Hippocampal formation (tissue), 2 donors: ENCODE data around the gene C18orf32.
A peak's percentile ranks its signal among the peaks of the same experiment; 100 is the strongest.
"Not testable (repeated sequence)": the region's sequence is repeated elsewhere in the genome, so short reads cannot be mapped to it uniquely, and the experiment has no call there.

ENCODE experiments used
- DNase-seq, 2 donors: peaks; one replicate each; lab custom pipeline; 2025; lab: John Stamatoyannopoulos, UW

C18orf32 gene

DNA sequence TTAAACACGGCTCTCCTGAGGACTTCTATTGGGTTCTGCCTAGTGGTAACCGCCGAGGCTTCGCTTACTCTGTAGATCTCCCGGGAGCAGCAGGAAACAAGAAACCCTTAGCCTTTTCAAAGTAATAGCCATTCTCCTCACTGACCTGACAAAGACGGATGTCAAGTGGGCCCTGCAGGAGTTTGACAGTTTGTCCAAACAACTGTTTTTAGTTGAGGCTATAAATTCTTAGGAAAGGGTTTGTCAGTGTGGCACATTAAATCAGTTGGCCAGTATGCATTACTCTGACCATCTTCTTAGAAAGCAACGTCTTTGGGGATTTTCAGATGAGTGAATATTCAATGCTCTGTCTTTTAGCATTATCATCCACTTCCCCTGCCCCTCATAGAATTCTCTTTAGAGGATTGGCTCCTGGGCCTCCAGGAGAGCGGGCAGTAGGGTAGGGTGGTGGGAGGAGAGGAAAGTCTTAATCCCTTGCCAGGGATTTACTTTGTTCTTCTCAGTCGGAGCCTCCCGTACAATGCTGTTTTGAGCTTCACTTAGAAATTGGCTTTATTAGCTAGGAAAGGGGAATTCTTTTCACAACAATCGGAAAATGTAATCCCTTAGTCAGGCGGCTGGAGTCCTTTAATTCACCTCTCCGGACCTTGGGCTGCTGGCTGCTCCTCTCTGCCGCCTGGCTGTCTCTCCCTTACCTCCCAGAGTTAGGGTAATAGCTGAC, 13.3 kb upstream of the C18orf32 start:
- DNase-seq = no peak

DNA sequence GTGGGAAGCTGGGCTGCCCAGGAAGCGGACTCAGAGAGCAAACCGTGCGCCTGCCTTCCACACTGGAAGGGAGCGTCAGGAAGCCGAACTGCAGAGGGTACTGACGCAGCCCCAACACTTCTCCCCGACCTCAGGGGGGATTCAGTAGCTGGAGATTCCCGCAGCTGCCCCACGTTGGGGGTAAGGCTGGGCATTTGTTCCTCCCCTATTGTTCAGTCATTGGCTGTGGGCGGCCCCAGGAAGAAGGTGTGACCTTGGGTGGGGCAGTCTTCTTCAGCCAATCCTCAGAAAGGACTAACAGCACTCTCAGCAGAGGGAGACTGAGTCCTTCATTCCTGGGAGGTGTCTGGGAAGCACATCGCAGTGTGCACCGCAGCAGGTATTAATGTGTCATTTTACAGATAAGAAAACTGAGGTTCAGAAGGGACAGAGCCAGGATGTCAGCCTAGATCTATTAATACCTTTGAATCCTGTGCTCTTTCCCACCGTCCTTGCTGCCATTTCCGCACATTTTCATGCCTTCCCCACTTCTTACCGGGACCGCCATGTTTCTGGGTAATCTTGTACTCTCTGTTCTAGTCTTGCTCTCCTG, 12.1 kb upstream of the C18orf32 start:
- no peak for DNase-seq

DNA sequence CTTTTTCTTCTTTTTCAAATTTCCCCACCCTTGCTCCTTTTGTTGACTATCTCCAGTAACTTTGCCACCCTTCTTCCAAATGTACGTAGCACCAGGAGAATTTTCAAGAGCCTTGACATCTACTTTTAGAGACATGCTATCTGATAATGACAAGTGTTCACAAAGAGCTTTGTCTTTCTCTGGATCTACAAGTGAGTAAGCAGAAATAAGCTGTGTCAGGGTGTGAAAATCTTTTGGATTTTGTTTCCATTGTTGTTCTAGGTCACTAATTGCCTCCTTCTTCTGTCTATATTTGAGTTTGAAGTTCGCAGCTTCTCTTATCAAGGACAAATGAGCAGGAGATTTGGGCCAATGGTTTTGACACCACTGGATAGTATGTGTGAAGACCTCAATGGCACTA, 8.4 kb upstream of the C18orf32 start:
- DNase-seq = no peak

DNA sequence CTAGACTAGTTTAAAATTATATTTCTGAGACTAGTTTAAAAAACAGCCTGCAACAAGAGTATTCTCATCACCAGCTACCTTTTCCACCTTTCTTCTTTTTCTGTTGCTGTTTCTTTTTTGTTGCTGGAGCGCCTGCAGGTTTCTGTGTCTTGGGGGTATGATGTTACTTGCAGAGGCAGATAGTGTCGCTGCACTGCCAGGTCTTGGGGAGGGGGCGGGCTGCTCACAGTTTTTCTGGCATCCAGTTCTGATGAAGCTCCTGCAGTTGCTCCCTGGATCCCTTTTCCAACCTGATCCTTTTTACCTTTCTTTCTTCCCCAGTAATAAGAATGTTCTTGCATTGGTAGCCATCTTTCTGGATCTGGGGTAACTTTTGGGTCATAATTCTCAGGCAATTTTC, 8.0 kb upstream of the C18orf32 start:
- no peak for DNase-seq

DNA sequence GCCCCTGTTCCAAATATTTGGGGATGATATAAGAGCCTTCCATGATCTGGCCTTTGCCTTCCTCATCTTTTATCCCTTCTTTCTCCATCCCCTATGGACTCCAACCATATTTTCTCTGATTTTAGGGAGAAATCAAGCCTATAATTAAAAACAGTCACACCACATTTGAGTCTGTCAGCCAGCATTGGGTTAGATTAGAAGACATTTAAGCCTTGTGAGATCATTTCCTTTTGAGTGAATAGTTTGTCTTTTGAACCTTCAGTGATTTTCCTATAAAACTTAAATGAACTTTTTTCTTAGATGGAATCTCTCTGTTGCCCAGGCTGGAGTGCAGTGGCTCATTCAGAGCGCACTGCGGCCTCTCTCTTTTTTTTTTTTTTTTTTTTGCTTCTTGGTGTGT, 7.6 kb upstream of the C18orf32 start:
- no peak for DNase-seq

DNA sequence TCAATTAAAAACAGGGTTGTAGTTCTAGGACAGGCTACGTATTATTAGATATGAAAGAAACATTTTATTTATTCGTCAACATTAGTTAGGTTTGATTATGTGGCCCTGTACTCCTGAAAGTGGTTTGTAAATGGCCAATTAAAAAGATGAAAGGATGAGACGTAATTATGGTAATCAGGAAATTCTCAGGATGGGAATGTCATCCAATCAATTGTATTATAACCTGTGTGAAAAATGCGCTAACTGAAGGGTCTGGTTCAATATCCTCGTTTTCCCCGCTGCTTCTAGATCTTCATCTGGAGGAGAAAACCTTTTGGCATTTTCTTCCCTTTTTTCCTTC, 5.6 kb upstream of the C18orf32 start:
- no peak for DNase-seq

DNA sequence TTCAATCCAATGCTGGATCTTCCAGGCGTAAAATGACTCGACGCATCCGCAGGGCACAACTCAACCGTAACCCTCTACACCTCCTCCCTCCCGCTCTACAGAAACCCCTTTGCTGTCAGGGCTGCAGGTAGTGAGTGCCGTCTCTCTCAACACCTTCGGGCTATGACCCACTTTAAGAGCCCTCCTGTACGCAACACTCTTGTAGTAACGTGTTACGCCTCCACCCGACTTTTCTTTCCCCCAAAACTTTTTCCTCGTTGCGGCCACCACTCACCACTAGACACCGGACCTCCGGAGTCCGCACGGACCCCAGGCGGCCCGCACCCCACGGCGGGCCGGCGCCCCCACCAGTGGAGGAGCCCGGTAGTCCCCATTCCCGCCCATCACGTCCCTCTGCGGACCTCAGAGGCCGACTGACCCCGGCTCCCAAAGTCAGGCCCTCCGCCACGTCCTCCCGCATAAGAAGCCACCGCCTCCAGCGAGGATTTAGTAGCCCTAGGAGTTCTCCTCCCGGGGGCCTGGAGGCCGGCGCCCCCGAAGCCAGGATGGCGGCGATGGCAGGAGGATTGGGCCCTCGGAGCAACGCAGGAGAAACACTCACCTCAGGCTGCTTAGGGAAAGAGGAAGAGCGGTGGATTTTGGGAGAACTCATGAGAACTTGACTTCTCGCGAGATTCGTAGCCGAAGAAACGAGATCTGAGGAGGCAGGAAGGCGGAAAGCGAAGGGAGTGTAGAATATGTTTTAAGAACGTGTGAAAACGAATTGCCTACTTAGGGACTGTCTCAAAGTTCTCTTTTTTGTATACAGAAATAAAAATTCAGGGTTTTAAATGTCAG, 5.0 kb upstream of the C18orf32 start, which contains the start of gene RPL17:
RPL17 (minus strand) TSS at position 609 of the 837 bp plus-strand sequence.
- peak; percentile 78 to 99 for DNase-seq

DNA sequence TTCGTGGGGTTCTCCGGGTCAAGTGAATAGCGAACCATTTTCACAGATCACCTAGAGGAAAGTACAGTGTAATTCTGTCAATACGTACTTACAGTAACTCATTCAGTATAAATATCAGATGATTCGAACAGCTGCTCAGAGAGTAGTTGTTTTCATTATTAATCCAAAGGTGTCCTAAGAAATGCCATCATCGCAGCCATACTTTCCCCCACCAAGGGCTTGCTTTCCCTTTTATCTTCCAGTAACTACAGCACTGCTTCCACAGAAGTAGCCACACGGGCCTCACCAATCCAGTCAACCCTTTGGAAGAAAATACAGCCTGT, 4.5 kb upstream of the C18orf32 start:
- DNase-seq = no peak

DNA sequence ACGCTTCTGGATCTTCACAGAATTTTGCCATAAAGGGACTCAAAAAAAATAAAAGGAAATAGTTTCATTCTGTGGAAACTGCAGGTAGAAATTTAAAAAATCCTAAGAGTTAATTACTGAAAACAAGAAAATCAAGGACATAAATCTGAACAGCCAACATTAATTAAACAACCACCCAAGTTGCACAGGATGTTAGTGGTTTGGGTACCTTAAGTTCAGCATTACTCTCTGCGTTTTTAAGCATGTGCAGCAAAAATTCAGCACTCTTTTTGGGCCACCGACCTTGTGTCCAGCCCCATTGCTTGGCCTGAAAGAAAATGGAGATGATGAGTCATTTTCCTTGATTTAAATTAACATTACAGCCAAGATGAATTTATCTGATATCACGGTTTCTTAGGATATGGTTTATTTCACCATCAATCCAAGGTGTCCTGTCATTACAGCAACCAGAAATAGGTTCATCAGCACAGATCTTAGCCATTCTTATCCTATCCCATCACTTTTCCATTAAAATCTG, 3.3 kb upstream of the C18orf32 start:
- no peak for DNase-seq

DNA sequence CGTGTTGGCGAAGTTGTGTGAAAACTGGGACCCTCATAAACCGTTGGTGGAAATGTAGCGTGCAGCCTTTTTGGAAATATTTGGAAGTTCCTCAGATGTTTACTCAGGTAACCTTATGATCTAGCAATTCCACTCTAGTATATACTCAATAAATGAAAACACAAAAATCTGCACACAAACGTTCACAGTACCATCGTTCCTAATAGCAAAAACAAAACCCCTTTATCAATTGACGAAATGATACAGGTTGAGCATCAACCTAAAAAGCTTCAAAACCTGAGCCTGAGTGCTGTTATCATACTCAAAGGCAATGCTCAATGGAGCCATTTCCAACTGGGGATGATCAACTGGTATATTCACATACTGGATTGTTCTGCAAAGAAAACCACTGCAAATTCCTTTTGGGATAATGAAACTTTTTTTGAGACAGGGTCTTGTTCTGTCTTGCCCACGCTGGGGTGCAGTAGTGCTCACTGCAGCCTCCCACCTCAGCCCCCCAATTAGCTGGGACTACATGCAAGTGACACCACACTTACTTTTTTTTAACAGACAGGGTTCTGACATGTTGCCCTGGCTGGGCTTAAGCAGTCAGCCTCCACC, 777 bp upstream of the C18orf32 start:
- DNase-seq = no peak

DNA sequence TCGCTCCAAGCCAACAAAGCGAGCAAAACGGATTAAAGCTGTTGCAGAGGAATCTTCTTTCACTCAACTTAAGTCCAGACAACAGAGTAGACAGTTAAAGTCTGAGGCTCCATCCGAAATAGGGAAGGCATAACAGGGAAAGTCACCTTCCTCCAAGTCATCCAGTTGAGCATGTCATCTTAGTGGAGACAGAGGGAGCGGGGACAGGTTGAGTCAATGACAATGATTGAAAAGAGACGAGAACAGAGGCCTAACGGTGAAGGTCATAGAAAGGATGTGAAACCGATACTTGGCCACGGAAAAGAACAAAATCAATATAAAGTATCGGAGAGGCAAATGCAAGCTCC, 455 bp downstream of the C18orf32 start:
- peak in 1 of 2 donors; percentile 33 for DNase-seq

DNA sequence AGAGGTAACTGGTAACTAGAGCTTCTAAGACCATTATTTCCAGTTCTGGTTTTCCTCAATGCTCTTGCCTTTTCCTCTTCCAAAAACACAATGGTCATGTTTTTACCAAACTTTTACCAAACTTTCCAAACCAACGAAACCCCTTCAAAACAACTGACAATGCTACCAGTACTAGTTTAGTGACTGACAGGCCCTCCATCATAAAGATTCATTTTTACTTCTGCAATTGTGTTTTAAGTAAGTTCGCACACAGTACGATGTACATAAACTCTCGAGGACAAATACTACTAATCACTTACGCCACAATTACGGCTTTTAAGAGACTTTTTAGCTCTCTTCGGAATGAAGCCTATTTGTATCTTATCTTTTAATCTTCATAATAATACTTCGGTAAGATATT, 900 bp downstream of the C18orf32 start:
- no peak for DNase-seq

DNA sequence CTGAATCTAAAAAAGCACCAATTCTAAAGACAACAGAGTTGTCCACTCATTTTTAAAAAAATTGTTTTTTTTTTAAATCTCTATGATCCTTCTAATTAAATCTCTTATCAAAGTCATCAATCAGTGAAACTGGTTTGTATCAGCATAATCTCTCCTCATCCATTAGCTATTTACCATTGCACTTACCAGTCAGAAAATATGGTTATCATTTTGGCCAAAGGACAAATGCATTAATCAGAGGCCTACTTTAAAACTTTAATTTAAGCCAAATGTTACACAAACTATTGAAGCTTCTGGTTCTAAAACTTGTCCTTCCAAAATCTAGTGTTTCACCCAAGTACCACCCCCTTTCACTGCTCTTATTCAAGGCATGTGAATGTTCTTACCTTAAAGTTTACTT, 3.8 kb downstream of the C18orf32 start:
- no peak for DNase-seq

DNA sequence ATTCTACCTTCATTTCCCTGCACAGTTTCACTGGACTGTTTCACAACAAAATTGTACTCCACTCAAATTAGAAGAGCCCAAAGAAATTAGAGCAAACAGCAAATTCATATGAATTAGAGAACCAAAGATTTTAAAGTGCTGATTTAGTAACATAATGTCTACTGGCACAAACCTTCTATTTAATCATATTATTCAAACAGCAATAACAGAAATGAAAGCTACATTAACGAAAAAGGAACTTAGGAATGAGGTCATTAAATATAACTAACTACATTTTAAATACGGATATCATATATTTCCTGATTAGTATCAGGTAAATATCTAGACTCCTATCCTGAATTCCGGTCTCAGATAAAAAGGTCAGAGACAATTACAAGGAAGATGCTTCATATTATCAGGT, 5.1 kb downstream of the C18orf32 start:
- no peak for DNase-seq

DNA sequence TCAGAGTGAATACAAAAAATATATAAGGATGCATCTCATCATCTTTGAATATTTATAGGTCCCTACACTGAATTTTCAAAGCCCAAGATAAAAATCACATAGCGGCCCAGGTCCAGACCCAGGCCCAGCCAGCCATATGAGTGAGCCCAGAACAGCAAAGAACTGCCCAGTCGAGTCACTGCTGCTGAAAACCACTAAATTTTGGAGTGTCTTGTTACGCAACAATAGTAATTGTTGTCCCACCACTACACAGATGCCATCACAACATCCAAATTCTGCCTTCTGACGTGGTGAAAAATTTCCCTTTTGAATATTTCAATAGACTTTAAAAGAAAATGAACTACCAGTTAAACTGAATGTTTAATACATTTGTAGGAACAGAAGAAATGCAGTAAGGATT, 5.7 kb downstream of the C18orf32 start:
- DNase-seq = no peak

DNA sequence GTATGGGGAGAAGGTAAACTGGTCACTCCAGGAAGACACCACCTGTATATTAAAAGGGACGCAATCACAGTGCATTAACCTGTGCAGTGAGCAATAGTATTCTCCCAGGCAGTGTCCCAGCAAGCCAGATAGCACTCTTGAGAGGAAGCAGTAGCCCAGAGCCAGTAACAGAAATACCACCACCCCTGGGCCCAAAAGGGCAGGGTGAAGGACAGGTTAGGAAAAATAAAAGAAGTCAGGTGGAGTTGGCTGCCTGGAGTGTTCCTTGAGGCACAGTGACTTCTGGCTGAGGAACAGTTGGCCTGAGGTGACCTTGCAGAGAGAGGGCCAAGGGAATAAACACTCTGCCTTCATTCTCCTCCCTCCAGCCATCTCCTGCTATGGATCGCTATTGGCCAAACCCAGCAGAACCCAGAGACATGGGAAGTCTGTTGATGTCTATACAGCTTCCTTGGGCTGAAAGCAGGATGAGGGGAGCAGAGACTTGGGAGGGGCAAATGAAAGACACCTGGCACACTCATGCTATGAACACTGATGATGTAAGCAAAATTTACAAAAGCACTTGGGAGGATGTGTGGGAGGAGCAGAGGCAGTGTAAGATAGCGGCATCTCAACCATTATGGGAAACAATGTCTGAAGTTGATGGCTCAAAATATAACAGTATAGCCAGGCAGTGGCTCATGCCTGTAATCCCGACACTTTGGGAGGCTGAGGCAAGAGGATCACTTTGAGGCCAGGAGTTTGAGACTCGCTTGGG, 7.5 kb downstream of the C18orf32 start:
- no peak for DNase-seq

DNA sequence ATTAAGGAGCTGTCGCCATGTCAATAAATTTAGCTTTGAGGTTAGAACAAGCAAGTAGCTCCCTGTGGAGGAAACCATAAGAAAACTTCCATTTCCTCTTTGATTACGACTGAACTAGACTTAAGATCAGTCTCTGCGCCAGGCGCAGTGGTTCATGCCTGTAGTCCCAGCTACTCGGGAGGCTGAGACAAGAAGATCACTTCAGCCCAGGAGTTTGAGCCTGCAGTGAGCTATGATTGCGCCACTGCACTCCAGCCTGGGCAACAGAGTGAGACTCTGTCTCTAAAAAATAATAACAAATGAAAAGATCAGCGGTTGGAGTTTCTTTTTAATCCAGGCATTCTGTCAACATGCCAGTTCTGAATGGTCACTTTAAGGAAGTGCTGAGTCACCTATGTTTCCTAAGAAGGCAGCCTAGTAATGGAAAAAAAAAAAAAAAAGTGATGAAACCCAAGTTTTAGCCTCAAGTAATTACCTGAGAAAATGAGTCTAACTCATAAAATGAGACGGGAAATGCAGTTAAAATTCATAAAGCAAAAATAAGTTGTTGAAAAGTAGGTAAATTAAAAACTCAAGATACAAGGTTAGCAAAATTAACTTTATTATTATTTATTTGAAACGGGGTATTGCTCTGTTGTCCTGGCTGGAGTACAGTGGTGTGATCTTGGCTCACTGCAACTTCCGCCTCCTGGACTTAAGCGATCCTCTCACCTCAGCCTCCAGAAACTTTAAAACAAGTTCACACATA, 10.2 kb downstream of the C18orf32 start:
- no peak for DNase-seq

DNA sequence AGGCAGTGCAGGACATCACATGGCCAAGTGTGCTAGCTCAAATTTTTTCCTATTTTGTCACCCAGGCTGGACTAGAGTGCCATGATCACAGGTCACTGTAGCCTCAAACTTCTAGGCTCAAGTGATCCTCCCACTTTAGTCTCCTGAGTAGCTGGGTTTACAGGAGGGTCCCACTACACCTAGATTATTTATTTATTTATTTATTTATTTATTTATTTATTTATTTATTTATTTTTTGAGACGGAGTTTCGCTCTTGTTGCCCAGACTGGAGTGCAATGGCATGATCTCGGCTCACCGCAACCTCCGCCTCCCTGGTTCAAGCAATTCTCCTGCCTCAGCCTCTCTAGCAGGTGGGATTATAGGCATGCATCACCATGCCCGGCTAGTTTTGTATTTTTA, 12.1 kb downstream of the C18orf32 start:
- DNase-seq = not testable (repeated sequence)

DNA sequence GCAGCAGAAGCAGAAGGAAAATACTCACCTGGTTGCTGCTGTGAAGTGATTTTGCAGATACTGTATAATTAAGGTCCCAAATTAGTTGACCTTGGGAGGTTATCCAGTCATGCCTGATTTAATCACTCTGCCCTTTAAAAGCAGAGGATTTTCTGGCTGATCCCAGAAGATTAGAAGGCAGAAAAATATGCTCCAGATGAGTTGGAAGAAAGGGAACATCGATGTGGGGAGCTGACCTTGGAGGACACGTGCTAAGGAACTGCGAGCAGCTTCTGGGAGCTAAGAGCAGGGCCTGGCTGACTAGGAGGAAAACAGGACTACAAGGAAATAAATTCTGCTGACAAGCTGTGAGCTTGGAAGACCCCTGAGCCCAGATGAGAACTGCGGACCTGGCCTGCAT, 13.3 kb downstream of the C18orf32 start:
- no peak for DNase-seq

DNA sequence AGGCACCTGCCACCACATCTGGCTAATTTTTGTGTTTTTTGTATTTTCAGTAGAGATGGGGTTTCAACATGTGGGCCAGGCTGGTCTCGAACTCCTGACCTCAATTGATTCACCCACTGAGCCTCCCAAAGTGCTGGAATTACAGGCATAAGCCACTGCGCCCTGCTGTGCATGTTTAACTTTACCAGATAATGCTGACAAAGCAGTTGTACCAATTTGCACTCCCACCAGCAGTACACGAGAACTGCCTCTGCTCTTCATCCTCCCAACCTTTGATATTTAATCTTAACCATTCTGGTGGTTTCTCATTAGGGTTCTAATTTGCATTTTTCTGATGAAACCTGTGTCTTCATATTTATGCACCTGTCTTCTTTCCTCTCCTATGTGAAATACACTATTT, 14.6 kb downstream of the C18orf32 start:
- DNase-seq = no peak

DNA sequence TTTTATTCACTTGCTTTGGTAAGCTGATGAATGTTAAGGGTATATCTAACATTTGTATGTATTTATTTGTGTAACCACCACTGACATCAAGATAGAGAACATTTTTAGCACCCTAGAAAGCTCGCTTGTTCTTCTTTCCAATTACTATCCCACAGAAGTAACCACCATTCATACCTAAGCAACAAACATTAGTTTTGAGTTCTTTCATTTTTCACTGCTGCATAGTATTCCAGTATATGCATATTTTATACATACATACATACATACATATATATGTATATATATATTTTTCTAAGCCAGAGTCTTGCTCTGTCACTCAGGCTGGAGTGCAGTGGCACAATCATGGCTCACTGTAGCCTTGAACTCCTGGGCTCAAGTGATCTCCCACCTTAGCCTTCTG, 15.5 kb downstream of the C18orf32 start:
- no peak for DNase-seq
